ENCODE data around the gene RAC2.

DNA sequence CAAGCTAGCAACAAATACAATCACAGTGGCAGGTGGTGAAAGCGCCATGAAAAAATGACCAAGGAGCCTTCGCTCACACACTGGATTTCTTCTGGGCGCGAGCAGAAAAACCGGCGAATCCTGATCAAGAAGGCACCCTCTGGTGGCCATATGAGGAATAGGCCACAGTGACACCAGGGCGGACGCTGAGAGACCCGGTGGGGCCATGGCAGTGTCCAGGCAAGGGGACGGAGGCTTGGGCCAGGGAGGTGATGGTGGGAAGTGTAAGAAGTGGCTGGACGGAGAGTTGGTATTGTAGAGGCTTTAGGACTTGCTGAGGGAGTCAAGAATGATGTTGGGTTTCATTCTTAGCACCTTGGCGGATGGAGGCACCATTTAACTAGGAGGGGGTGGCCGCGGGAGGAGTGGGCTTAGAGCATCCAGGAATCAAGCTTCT is 16.9 kb upstream of the RAC2 start:
- TF ChIP-seq, protein P1, sequence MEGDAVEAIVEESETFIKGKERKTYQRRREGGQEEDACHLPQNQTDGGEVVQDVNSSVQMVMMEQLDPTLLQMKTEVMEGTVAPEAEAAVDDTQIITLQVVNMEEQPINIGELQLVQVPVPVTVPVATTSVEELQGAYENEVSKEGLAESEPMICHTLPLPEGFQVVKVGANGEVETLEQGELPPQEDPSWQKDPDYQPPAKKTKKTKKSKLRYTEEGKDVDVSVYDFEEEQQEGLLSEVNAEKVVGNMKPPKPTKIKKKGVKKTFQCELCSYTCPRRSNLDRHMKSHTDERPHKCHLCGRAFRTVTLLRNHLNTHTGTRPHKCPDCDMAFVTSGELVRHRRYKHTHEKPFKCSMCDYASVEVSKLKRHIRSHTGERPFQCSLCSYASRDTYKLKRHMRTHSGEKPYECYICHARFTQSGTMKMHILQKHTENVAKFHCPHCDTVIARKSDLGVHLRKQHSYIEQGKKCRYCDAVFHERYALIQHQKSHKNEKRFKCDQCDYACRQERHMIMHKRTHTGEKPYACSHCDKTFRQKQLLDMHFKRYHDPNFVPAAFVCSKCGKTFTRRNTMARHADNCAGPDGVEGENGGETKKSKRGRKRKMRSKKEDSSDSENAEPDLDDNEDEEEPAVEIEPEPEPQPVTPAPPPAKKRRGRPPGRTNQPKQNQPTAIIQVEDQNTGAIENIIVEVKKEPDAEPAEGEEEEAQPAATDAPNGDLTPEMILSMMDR (IDR thresholded peaks at IDR 0.05) = peak in 1 of 3 donors; percentile 34
- TF ChIP-seq POLR2A (IDR thresholded peaks at IDR 0.05) = no peak
